ENCODE measurements around the gene GLT1D1.

DNA sequence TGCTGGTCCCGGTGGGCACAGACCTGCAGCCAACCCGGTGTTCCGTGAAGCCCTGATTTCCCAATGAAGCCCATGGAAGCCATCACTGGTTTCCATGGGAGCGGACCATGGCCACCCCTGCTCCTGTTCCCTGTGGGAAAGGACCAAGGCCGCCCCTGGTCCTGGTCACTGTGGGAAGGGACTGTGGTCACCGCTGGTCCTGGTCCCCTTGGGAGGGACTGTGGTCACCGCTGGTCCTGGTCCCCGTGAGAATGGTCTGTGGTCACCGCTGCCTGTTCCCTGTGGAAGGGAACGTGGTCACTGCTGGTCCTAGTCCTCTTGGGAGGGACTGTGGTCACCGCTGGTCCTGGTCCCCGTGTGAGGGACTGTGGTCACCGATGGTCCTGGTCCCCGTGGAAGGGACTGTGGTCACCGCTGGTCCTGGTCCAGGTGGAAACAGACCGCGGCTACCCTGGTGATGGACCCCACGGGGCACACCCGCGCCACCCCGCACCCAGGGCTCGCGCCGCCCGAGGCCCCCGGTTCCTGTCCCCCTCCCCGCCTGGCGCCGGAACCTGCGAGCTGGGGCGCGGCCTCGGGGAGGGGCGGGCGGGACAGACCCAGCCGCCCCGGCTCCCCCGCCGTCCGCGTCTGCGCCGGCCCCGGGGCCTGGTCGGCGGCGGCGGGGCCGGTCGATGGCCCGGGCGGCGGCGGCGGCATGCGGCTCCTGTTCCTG is at the start of gene GLT1D1:
- no peak for TF ChIP-seq POLR2A (IDR thresholded peaks at IDR 0.05)
- TF ChIP-seq, protein P1, sequence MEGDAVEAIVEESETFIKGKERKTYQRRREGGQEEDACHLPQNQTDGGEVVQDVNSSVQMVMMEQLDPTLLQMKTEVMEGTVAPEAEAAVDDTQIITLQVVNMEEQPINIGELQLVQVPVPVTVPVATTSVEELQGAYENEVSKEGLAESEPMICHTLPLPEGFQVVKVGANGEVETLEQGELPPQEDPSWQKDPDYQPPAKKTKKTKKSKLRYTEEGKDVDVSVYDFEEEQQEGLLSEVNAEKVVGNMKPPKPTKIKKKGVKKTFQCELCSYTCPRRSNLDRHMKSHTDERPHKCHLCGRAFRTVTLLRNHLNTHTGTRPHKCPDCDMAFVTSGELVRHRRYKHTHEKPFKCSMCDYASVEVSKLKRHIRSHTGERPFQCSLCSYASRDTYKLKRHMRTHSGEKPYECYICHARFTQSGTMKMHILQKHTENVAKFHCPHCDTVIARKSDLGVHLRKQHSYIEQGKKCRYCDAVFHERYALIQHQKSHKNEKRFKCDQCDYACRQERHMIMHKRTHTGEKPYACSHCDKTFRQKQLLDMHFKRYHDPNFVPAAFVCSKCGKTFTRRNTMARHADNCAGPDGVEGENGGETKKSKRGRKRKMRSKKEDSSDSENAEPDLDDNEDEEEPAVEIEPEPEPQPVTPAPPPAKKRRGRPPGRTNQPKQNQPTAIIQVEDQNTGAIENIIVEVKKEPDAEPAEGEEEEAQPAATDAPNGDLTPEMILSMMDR (IDR thresholded peaks at IDR 0.05) = no peak

Measured in body of pancreas (tissue), 4 donors.